HepG2 (cell line): ENCODE results near the gene VPS25. TPM values are rescaled to one million over a fixed set of nuclear protein-coding genes. Genes with fewer than 3 reads are reported as not detected.

Source experiments
- GATAD2A ChIP-seq: IDR thresholded peaks from 2 replicates; pipeline ENCODE4 v1.6.1; 2016
- MED1 ChIP-seq: sonication (generic); formaldehyde crosslinking; IDR thresholded peaks from 2 replicates; pipeline ENCODE4 v1.4.0; 2020; ENCODE audit warnings: missing genetic modification reagents
- SMAD3 ChIP-seq: sonication (generic); formaldehyde crosslinking; IDR thresholded peaks from 2 replicates; pipeline ENCODE4 v1.4.0; 2020; ENCODE audit warnings: missing genetic modification reagents
- STAG1 ChIP-seq: sonication (generic); formaldehyde crosslinking; IDR thresholded peaks from 2 replicates; pipeline ENCODE4 v1.4.0; 2020; ENCODE audit warnings: missing genetic modification reagents
- ZNF574 ChIP-seq: sonication (generic); formaldehyde crosslinking; IDR thresholded peaks from 2 replicates; pipeline ENCODE4 v1.4.0; 2020; ENCODE audit warnings: missing genetic modification reagents
- polyA plus RNA-seq, 8 experiments: library from polyadenylated mRNA; depleted of rRNA in 3 of 8; stranded (reverse) in 7 of 8; unstranded in 1 of 8; fragments of >200 nt; fragmentation: Illumina TruSeq in 4 of 8; extraction: Trizol in 4 of 8; gene quantifications; 2 replicates each; pipeline versions ENCODE4 v1.2.1 to v1.2.3, GENCODE V29; 2011 to 2016; ENCODE audit warnings: low read depth in 4 of 8, missing spikeins in 1 of 8, mixed read lengths in 1 of 8; ENCODE audit not compliant: insufficient read depth in 1 of 8
- total RNA-seq, 5 experiments: library from RNA; depleted of rRNA; stranded (reverse); fragments of >200 nt; fragmentation: Illumina TruSeq; extraction: Trizol; gene quantifications; 2 replicates each; pipeline ENCODE4 v1.2.3, GENCODE V29; 2016; ENCODE audit warnings: low read depth in 1 of 5
- TF ChIP-seq, protein P1 (sequence below): sonication (generic); formaldehyde crosslinking; IDR thresholded peaks from 2 replicates; pipeline ENCODE4 v1.9.0; 2022; ENCODE audit warnings: low read depth, missing genetic modification reagents
- TF ChIP-seq, protein P2 (sequence below): sonication (generic); formaldehyde crosslinking; IDR thresholded peaks from 2 replicates; pipeline ENCODE4 v1.9.0; 2021; ENCODE audit warnings: missing genetic modification reagents, borderline replicate concordance

Gene VPS25
- total and polyA plus RNA-seq, 2 of the 13 experiments (the other 11 are each of a cell fraction or from before 2014, with no cell fraction given) = 161 to 249 TPM

GRCh38 chr17:42819939-42820535, 46.8 kb downstream of the VPS25 start (continued):
- TF ChIP-seq SMAD3 (CRISPR knock-in tag) = 0 out of 2 replicates have a peak, but pooled peaks have one; percentile 36
- TF ChIP-seq GATAD2A = 0 out of 2 replicates have a peak, but pooled peaks have one; percentile 33
- 0 out of 2 replicates have a peak, but pooled peaks have one; percentile 11 for TF ChIP-seq MED1 (CRISPR knock-in tag)
- TF ChIP-seq, protein P1, sequence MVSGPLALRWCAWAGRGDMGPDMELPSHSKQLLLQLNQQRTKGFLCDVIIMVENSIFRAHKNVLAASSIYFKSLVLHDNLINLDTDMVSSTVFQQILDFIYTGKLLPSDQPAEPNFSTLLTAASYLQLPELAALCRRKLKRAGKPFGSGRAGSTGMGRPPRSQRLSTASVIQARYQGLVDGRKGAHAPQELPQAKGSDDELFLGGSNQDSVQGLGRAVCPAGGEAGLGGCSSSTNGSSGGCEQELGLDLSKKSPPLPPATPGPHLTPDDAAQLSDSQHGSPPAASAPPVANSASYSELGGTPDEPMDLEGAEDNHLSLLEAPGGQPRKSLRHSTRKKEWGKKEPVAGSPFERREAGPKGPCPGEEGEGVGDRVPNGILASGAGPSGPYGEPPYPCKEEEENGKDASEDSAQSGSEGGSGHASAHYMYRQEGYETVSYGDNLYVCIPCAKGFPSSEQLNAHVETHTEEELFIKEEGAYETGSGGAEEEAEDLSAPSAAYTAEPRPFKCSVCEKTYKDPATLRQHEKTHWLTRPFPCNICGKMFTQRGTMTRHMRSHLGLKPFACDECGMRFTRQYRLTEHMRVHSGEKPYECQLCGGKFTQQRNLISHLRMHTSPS = no peak
- TF ChIP-seq ZNF574 (CRISPR knock-in tag) = peak; percentile 75
- TF ChIP-seq STAG1 (CRISPR knock-in tag) = peak; percentile 71
- TF ChIP-seq, protein P2, sequence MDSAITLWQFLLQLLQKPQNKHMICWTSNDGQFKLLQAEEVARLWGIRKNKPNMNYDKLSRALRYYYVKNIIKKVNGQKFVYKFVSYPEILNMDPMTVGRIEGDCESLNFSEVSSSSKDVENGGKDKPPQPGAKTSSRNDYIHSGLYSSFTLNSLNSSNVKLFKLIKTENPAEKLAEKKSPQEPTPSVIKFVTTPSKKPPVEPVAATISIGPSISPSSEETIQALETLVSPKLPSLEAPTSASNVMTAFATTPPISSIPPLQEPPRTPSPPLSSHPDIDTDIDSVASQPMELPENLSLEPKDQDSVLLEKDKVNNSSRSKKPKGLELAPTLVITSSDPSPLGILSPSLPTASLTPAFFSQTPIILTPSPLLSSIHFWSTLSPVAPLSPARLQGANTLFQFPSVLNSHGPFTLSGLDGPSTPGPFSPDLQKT = no peak
